Measurements from ENCODE around the gene TEC. TPM values are rescaled to one million over a fixed set of nuclear protein-coding genes. Genes with fewer than 3 reads are reported as not detected.

The TEC gene
- total and polyA plus RNA-seq, 9 of the 15 experiments (the other 6 are each of a cell fraction or from before 2014, with no cell fraction given), result 5.3 to 14.7 (median 8.8) TPM

GRCh38 chr4:48244665-48245064 is 25.0 kb downstream of the TEC start (continued):
- TF ChIP-seq ZNF740 (CRISPR knock-in tag; IDR thresholded peaks at IDR 0.05), result no peak
- TF ChIP-seq ZNF740 (tag; IDR thresholded peaks at IDR 0.05), result no peak
- no peak for TF ChIP-seq ZNF764 (CRISPR knock-in tag; IDR thresholded peaks at IDR 0.05; ENCODE audit: low read depth)
- TF ChIP-seq ZNF644 (tag; IDR thresholded peaks at IDR 0.05; ENCODE audit: low read depth), result no peak
- no peak for TF ChIP-seq ID3 (CRISPR knock-in tag; IDR thresholded peaks at IDR 0.05)
- no peak for TF ChIP-seq ID3 (tag; IDR thresholded peaks at IDR 0.05)
- TF ChIP-seq CBFA2T3 (IDR thresholded peaks at IDR 0.05), result peak; percentile 42
- 0 out of 2 replicates have a peak, but pooled peaks have one; percentile 19 for TF ChIP-seq FOSL1 (tag; conservative IDR thresholded peaks at IDR 0.05)
- peak; percentile 45 to 64; a peak in 3 of 4 replicates for TF ChIP-seq TRIM24 (IDR thresholded peaks at IDR 0.05)

GRCh38 chr4:48243887-48244286 is 25.8 kb downstream of the TEC start:
- Histone ChIP-seq H3K36me3 (ENCODE audit: control insufficient read depth, insufficient read depth, low read length) (peaks cover 3% of the 10 kb centered on the region; the same call in 1 of the 3 replicates), H3K9me3 (replicated peaks; ENCODE audit: control insufficient read depth, insufficient read depth, low read depth, low read length) (peaks cover 6% of the 10 kb centered on the region; the same call in 1 of the 2 replicates), H2AFZ (ENCODE audit: low read depth, low read length) (no peak overlapping the region), H3K27ac (ENCODE audit: extremely low read depth, low read depth, low read length) (peak overlapping the region; percentile 35), H3K27me3 (ENCODE audit: control insufficient read depth in 2 of 2, insufficient read depth in 2 of 2, low read length in 2 of 2) (no peaks in the 10 kb centered on the region), H3K79me2 (ENCODE audit: control insufficient read depth, insufficient read depth, low read length) (peaks cover 96% of the 10 kb centered on the region), H3K9ac (ENCODE audit: insufficient read depth in 1 of 2, low read depth in 2 of 2, low read length in 2 of 2) (no peak overlapping the region), H3K4me3 (no peak overlapping the region), H3K9me1 (ENCODE audit: control insufficient read depth, insufficient read depth, low read length) (no peaks in the 10 kb centered on the region), H4K20me1 (replicated peaks; ENCODE audit: control insufficient read depth, insufficient read depth, low read length) (no peaks in the 10 kb centered on the region), H3K4me2 (ENCODE audit: insufficient read depth, low read length) (0 out of 2 replicates have a peak overlapping the region, but pooled peaks have one; percentile 60), H3K4me1 (replicated peaks in 1 of 2; ENCODE audit: control insufficient read depth in 2 of 2, insufficient read depth in 2 of 2, low read length in 2 of 2) (peaks cover 10 to 56% of the 10 kb centered on the region in 2 experiments)
- ChIA-PET POLR2A (interaction anchor here (0.7 to 1.5 kb wide), 6 partner anchors 8 to 40 kb away, joined by 3 to 6 read pairs (median 4); no protein-coding TSS in a partner anchor), CTCF (ENCODE audit: low intra/inter-chr PET ratio) (no interaction called here)
- DNase-seq (ENCODE audit: extremely low read depth in 1 of 4, low spot score in 3 of 4) (no peak), ATAC-seq (no peak; the same call in 2 of the 3 replicates), FAIRE-seq (no peak)
- no TSS peak for BruUV-seq (replicated peaks)
- WGBS (ENCODE audit: insufficient coverage, low coverage, missing lambda C conversion rate), result 15% methylated on average over 2 of the region's 2 CpGs
- in situ Hi-C loops (cut with MboI) (no loop called here), intact Hi-C loops (cut with micrococcal nuclease) (loop anchor here (2.0 kb wide), 2 partner anchors 25 to 39 kb away; partner anchors contain the start of gene TEC)
- TF ChIP-seq CEBPB (tag; IDR thresholded peaks at IDR 0.05) (peak; percentile 76), CEBPG (CRISPR knock-in tag; IDR thresholded peaks at IDR 0.05) (no peak), CEBPG (tag; conservative IDR thresholded peaks at IDR 0.05 in 1 of 2, IDR thresholded peaks at IDR 0.05 in 1 of 2) (peak in 1 of 2 experiments; percentile 20; a peak in 1 of 4 replicates), ZNF766 (CRISPR knock-in tag; conservative IDR thresholded peaks at IDR 0.05) (0 out of 2 replicates have a peak, but pooled peaks have one; percentile 47), MEF2D (tag; conservative IDR thresholded peaks at IDR 0.05; ENCODE audit: low read depth) (no peak)

All from K562 (cell line).